ENCODE results near the gene OSER1.
A peak's percentile ranks its signal among the peaks of the same experiment; 100 is the strongest.

The OSER1 gene

GRCh38 chr20:44253528-44253927 lies 43.0 kb upstream of the OSER1 start:
- H2AK5ac ChIP-seq (ENCODE audit: low read length) = no peak overlapping the region
- no peak overlapping the region for H3K27ac ChIP-seq (ENCODE audit: low read depth, low read length)
- no peaks in the 10 kb centered on the region for H3K36me3 ChIP-seq (ENCODE audit: control insufficient read depth, insufficient read depth, low read length)
- no peak overlapping the region for H3K4me3 ChIP-seq (ENCODE audit: low read length)
- H3K4me1 ChIP-seq (ENCODE audit: control insufficient read depth, low read depth, low read length) = no peaks in the 10 kb centered on the region
- H3K79me1 ChIP-seq (ENCODE audit: low read length) = no peaks in the 10 kb centered on the region
- DNase-seq = no peak
- H3K18ac ChIP-seq (ENCODE audit: low read length) = no peak overlapping the region
- H2BK120ac ChIP-seq (ENCODE audit: low read depth, low read length) = no peak overlapping the region
- H3K9ac ChIP-seq (ENCODE audit: low read length) = no peak overlapping the region
- WGBS (ENCODE audit: extremely low coverage, insufficient coverage, low lambda C conversion rate) = no CpG with 5 or more reads among the region's 3 CpGs
- H4K5ac ChIP-seq (ENCODE audit: low read length) = no peak overlapping the region
- H2BK5ac ChIP-seq (ENCODE audit: low read length) = no peak overlapping the region
- no peak overlapping the region for H2BK15ac ChIP-seq (replicated peaks; ENCODE audit: low read depth)
- H3K27me3 ChIP-seq (ENCODE audit: insufficient read depth, low read length, poor library complexity) = no peaks in the 10 kb centered on the region
- no peak overlapping the region for H3K56ac ChIP-seq (ENCODE audit: low read length)
- H3K4me2 ChIP-seq (ENCODE audit: low read length) = no peak overlapping the region
- no peaks in the 10 kb centered on the region for H3K79me2 ChIP-seq (ENCODE audit: control insufficient read depth, insufficient read depth, low read length)
- H3K4ac ChIP-seq (ENCODE audit: low read depth, low read length) = no peak overlapping the region
- H4K8ac ChIP-seq (ENCODE audit: low read depth, low read length) = no peak overlapping the region
- H3K23ac ChIP-seq (ENCODE audit: low read length) = no peak overlapping the region

- H3K79me1 ChIP-seq (ENCODE audit: low read length) = no peaks in the 10 kb centered on the region
- H3K23ac ChIP-seq (ENCODE audit: low read length) = no peak overlapping the region
- no peak for DNase-seq
- WGBS (ENCODE audit: extremely low coverage, insufficient coverage, low lambda C conversion rate) = no CpG with 5 or more reads among the region's 4 CpGs
- H3K4ac ChIP-seq (ENCODE audit: low read depth, low read length) = no peak overlapping the region
- no peaks in the 10 kb centered on the region for H3K79me2 ChIP-seq (ENCODE audit: control insufficient read depth, insufficient read depth, low read length)
- H2AK5ac ChIP-seq (ENCODE audit: low read length) = no peak overlapping the region
- H3K4me1 ChIP-seq (ENCODE audit: control insufficient read depth, low read depth, low read length) = no peaks in the 10 kb centered on the region
- no peak overlapping the region for H2BK15ac ChIP-seq (replicated peaks; ENCODE audit: low read depth)
- H3K27ac ChIP-seq (ENCODE audit: low read depth, low read length) = no peak overlapping the region
- no peaks in the 10 kb centered on the region for H3K27me3 ChIP-seq (ENCODE audit: insufficient read depth, low read length, poor library complexity)
- no peak overlapping the region for H3K18ac ChIP-seq (ENCODE audit: low read length)
- no peak overlapping the region for H3K9ac ChIP-seq (ENCODE audit: low read length)
- no peak overlapping the region for H2BK120ac ChIP-seq (ENCODE audit: low read depth, low read length)
- no peak overlapping the region for H4K5ac ChIP-seq (ENCODE audit: low read length)
- H2BK5ac ChIP-seq (ENCODE audit: low read length) = no peak overlapping the region
- no peaks in the 10 kb centered on the region for H3K36me3 ChIP-seq (ENCODE audit: control insufficient read depth, insufficient read depth, low read length)
- no peak overlapping the region for H3K4me3 ChIP-seq (ENCODE audit: low read length)
- H4K8ac ChIP-seq (ENCODE audit: low read depth, low read length) = no peak overlapping the region
- H3K4me2 ChIP-seq (ENCODE audit: low read length) = no peak overlapping the region
- H3K56ac ChIP-seq (ENCODE audit: low read length) = no peak overlapping the region
Observed at GRCh38 chr20:44251284-44251683, 40.7 kb upstream of the OSER1 start.

GRCh38 chr20:44248410-44248759 lies 37.8 kb upstream of the OSER1 start:
- Histone ChIP-seq H3K27me3 (ENCODE audit: insufficient read depth, low read length, poor library complexity) (no peaks in the 10 kb centered on the region), H3K4me3 (ENCODE audit: low read length) (no peak overlapping the region)

GRCh38 chr20:44247586-44248409 lies 37.2 kb upstream of the OSER1 start:
- WGBS (ENCODE audit: extremely low coverage, insufficient coverage, low lambda C conversion rate) = no CpG with 5 or more reads among the region's 31 CpGs
- Histone ChIP-seq H3K9ac (ENCODE audit: low read length) (peak overlapping the region; percentile 53), H3K18ac (ENCODE audit: low read length) (no peak overlapping the region), H3K36me3 (ENCODE audit: control insufficient read depth, insufficient read depth, low read length) (no peaks in the 10 kb centered on the region), H3K4me2 (ENCODE audit: low read length) (peak overlapping the region; percentile 92), H2BK5ac (ENCODE audit: low read length) (no peak overlapping the region), H3K4me3 (ENCODE audit: low read length) (peak overlapping the region; percentile 53), H2BK120ac (ENCODE audit: low read depth, low read length) (no peak overlapping the region), H3K4ac (ENCODE audit: low read depth, low read length) (no peak overlapping the region), H4K8ac (ENCODE audit: low read depth, low read length) (no peak overlapping the region), H3K23ac (ENCODE audit: low read length) (peak overlapping the region; percentile 61), H3K79me1 (ENCODE audit: low read length) (no peaks in the 10 kb centered on the region), H2AK5ac (ENCODE audit: low read length) (no peak overlapping the region), H4K5ac (ENCODE audit: low read length) (no peak overlapping the region), H3K27ac (ENCODE audit: low read depth, low read length) (no peak overlapping the region), H3K4me1 (ENCODE audit: control insufficient read depth, low read depth, low read length) (no peaks in the 10 kb centered on the region), H3K79me2 (ENCODE audit: control insufficient read depth, insufficient read depth, low read length) (no peaks in the 10 kb centered on the region), H3K56ac (ENCODE audit: low read length) (peak overlapping the region; percentile 71), H2BK15ac (replicated peaks; ENCODE audit: low read depth) (no peak overlapping the region), H3K27me3 (ENCODE audit: insufficient read depth, low read length, poor library complexity) (no peaks in the 10 kb centered on the region)
- DNase-seq = peak; percentile 78

More at GRCh38 chr20:44248410-44248759, 37.8 kb upstream of the OSER1 start:
- Histone ChIP-seq H3K4me2 (ENCODE audit: low read length) (no peak overlapping the region), H3K9ac (ENCODE audit: low read length) (no peak overlapping the region), H3K23ac (ENCODE audit: low read length) (no peak overlapping the region), H2AK5ac (ENCODE audit: low read length) (no peak overlapping the region), H3K79me2 (ENCODE audit: control insufficient read depth, insufficient read depth, low read length) (no peaks in the 10 kb centered on the region), H2BK5ac (ENCODE audit: low read length) (no peak overlapping the region), H3K4ac (ENCODE audit: low read depth, low read length) (no peak overlapping the region), H4K8ac (ENCODE audit: low read depth, low read length) (no peak overlapping the region), H3K27ac (ENCODE audit: low read depth, low read length) (no peak overlapping the region), H3K79me1 (ENCODE audit: low read length) (no peaks in the 10 kb centered on the region), H2BK15ac (replicated peaks; ENCODE audit: low read depth) (no peak overlapping the region), H4K5ac (ENCODE audit: low read length) (no peak overlapping the region), H3K4me1 (ENCODE audit: control insufficient read depth, low read depth, low read length) (no peaks in the 10 kb centered on the region), H3K56ac (ENCODE audit: low read length) (no peak overlapping the region), H3K18ac (ENCODE audit: low read length) (no peak overlapping the region), H2BK120ac (ENCODE audit: low read depth, low read length) (no peak overlapping the region), H3K36me3 (ENCODE audit: control insufficient read depth, insufficient read depth, low read length) (no peaks in the 10 kb centered on the region)
- no CpG with 5 or more reads among the region's 3 CpGs for WGBS (ENCODE audit: extremely low coverage, insufficient coverage, low lambda C conversion rate)
- no peak for DNase-seq

- Histone ChIP-seq H4K8ac (ENCODE audit: low read depth, low read length) (no peak within 1 kb of the TSS), H3K4me1 (ENCODE audit: control insufficient read depth, low read depth, low read length) (no peaks in the 10 kb centered on the region), H3K4me2 (ENCODE audit: low read length) (peak within 1 kb of the TSS; percentile 92), H3K9ac (ENCODE audit: low read length) (peak within 1 kb of the TSS; percentile 53), H3K36me3 (ENCODE audit: control insufficient read depth, insufficient read depth, low read length) (no peaks in the 10 kb centered on the region), H2AK5ac (ENCODE audit: low read length) (no peak within 1 kb of the TSS), H3K27me3 (ENCODE audit: insufficient read depth, low read length, poor library complexity) (no peaks in the 10 kb centered on the region), H2BK15ac (replicated peaks; ENCODE audit: low read depth) (no peak within 1 kb of the TSS), H3K4me3 (ENCODE audit: low read length) (peak within 1 kb of the TSS; percentile 53), H3K4ac (ENCODE audit: low read depth, low read length) (no peak within 1 kb of the TSS), H3K18ac (ENCODE audit: low read length) (no peak within 1 kb of the TSS), H3K79me1 (ENCODE audit: low read length) (no peaks in the 10 kb centered on the region), H4K5ac (ENCODE audit: low read length) (no peak within 1 kb of the TSS), H3K56ac (ENCODE audit: low read length) (peak within 1 kb of the TSS; percentile 71), H3K23ac (ENCODE audit: low read length) (peak within 1 kb of the TSS; percentile 61), H2BK120ac (ENCODE audit: low read depth, low read length) (no peak within 1 kb of the TSS), H3K79me2 (ENCODE audit: control insufficient read depth, insufficient read depth, low read length) (no peaks in the 10 kb centered on the region), H2BK5ac (ENCODE audit: low read length) (no peak within 1 kb of the TSS), H3K27ac (ENCODE audit: low read depth, low read length) (no peak within 1 kb of the TSS)
- WGBS (ENCODE audit: extremely low coverage, insufficient coverage, low lambda C conversion rate) = no CpG with 5 or more reads among the region's 32 CpGs
- peak; percentile 73 for DNase-seq
Observed at GRCh38 chr20:44247131-44247571, 36.6 kb upstream of the OSER1 start, which contains the start of gene GDAP1L1. Gene GDAP1L1, plus strand, starts transcription at chr20:44247308. Its CDS starts 27 bp downstream, at chr20:44247335.
